NB4 (cell line): ENCODE results near the gene WDR37.

Source experiments
- POLR2A ChIP-seq: IDR thresholded peaks from 2 replicates; pipeline ENCODE4 v1.6.1; 2011; ENCODE audit warnings: mild to moderate bottlenecking; ENCODE audit not compliant: insufficient read length; ENCODE audit errors: extremely low read depth
- TF ChIP-seq, protein P1 (sequence below): IDR thresholded peaks from one replicate; pipeline ENCODE4 v1.5.1; 2012; ENCODE audit warnings: low read depth, low read length

DNA sequence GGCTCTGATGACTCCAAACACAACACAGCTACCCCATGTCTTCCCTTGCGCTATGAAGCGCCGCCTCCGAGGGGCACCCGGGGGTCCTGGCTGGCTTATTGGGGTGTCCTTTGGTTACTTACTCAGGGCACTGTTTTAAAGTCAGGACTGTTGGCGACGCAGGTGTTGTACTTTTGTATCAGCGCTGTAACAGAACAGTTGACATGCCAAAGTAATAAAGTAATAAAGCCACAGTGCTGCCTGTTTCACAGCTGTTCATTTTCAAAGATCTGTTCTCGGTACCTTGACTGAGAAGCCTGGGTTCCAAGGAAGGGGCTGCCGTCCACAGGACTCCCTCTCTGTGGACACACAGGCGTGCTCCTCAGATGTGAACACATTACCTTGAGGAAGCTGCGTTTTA is 64.1 kb downstream of the WDR37 start:
- TF ChIP-seq, protein P1, sequence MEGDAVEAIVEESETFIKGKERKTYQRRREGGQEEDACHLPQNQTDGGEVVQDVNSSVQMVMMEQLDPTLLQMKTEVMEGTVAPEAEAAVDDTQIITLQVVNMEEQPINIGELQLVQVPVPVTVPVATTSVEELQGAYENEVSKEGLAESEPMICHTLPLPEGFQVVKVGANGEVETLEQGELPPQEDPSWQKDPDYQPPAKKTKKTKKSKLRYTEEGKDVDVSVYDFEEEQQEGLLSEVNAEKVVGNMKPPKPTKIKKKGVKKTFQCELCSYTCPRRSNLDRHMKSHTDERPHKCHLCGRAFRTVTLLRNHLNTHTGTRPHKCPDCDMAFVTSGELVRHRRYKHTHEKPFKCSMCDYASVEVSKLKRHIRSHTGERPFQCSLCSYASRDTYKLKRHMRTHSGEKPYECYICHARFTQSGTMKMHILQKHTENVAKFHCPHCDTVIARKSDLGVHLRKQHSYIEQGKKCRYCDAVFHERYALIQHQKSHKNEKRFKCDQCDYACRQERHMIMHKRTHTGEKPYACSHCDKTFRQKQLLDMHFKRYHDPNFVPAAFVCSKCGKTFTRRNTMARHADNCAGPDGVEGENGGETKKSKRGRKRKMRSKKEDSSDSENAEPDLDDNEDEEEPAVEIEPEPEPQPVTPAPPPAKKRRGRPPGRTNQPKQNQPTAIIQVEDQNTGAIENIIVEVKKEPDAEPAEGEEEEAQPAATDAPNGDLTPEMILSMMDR = no peak
- no peak for TF ChIP-seq POLR2A
